GM23338 (cell line): Measurements from ENCODE around the gene CCDC174. TPM values are rescaled to one million over a fixed set of nuclear protein-coding genes. Genes with fewer than 3 reads are reported as not detected.

Source experiments
- ATAC-seq: fragments of 200-7000 bp; cut with Tn5 transposase; 3 replicates; pipeline ENCODE4 v1.9.1; 2020
- DNase-seq: peaks from one replicate; pipeline ENCODE4 v3.0.0-alpha.2; 2015; ENCODE audit warnings: low spot score
- H2AFZ ChIP-seq: fragments of 200-600 bp; sonication (generic); 2 replicates; pipeline ENCODE4 v1.8.0; 2016; ENCODE audit warnings: antibody characterized with exemption, mild to moderate bottlenecking, moderate library complexity
- H3F3A ChIP-seq: fragments of 200-600 bp; sonication (generic); replicated peaks from 2 replicates; pipeline ENCODE4 v1.8.0; 2017; ENCODE audit warnings: antibody characterized with exemption, mixed run types, low read depth
- H3K27ac ChIP-seq: fragments of 200-600 bp; sonication (generic); 2 replicates; pipeline ENCODE4 v1.6.1; 2016; ENCODE audit warnings: low read depth
- H3K27me3 ChIP-seq: fragments of 200-600 bp; sonication (generic); 2 replicates; pipeline ENCODE4 v1.8.0; 2016; ENCODE audit warnings: mild to moderate bottlenecking, mixed run types, moderate library complexity; ENCODE audit not compliant: insufficient read depth
- H3K36me3 ChIP-seq: fragments of 200-600 bp; sonication (generic); 2 replicates; pipeline ENCODE4 v1.8.0; 2016; ENCODE audit warnings: mild to moderate bottlenecking; ENCODE audit not compliant: insufficient read depth
- H3K4me1 ChIP-seq: fragments of 200-600 bp; sonication (generic); 2 replicates; pipeline ENCODE4 v1.8.0; 2016; ENCODE audit warnings: mild to moderate bottlenecking, moderate library complexity; ENCODE audit not compliant: insufficient read depth
- H3K4me2 ChIP-seq: fragments of 200-600 bp; sonication (generic); 2 replicates; pipeline ENCODE4 v1.7.1; 2017; ENCODE audit warnings: mixed run types
- H3K4me3 ChIP-seq: fragments of 200-600 bp; sonication (generic); 2 replicates; pipeline ENCODE4 v1.6.1; 2016; ENCODE audit warnings: mixed run types
- H3K79me2 ChIP-seq: fragments of 200-600 bp; sonication (generic); replicated peaks from 2 replicates; pipeline ENCODE4 v1.8.0; 2017; ENCODE audit warnings: mild to moderate bottlenecking; ENCODE audit not compliant: insufficient read depth
- H3K9me2 ChIP-seq: fragments of 200-600 bp; sonication (generic); 2 replicates; pipeline ENCODE4 v1.8.0; 2017; ENCODE audit not compliant: insufficient read depth
- H4K20me1 ChIP-seq: fragments of 200-600 bp; sonication (generic); replicated peaks from 2 replicates; pipeline ENCODE4 v1.8.0; 2017; ENCODE audit warnings: mild to moderate bottlenecking; ENCODE audit not compliant: insufficient read depth
- H3K27ac Mint-ChIP-seq: 2 replicates; pipeline ENCODE4 v1.8.0; 2020; ENCODE audit warnings: inconsistent platforms, mild to moderate bottlenecking, moderate library complexity, mixed read lengths
- H3K27me3 Mint-ChIP-seq: 3 replicates; pipeline ENCODE4 v1.8.0; 2022; ENCODE audit warnings: low read depth, mild to moderate bottlenecking, moderate library complexity, mixed read lengths, inconsistent platforms; ENCODE audit not compliant: insufficient read depth, poor library complexity
- H3K36me3 Mint-ChIP-seq: 3 replicates; pipeline ENCODE4 v1.8.0; 2021; ENCODE audit warnings: low read depth, mild to moderate bottlenecking, inconsistent platforms, moderate library complexity, mixed read lengths
- H3K4me1 Mint-ChIP-seq: 3 replicates; pipeline ENCODE4 v1.8.0; 2020; ENCODE audit warnings: mild to moderate bottlenecking, inconsistent platforms, mixed read lengths
- H3K4me3 Mint-ChIP-seq: 3 replicates; pipeline ENCODE4 v1.8.0; 2021; ENCODE audit warnings: moderate library complexity, mild to moderate bottlenecking, inconsistent platforms, mixed read lengths
- H3K9me3 Mint-ChIP-seq: 3 replicates; pipeline ENCODE4 v1.8.0; 2020; ENCODE audit warnings: moderate library complexity, mild to moderate bottlenecking, inconsistent platforms, mixed read lengths
- CREB1 ChIP-seq: fragments of 250-450 bp; sonication (Bioruptor Pico); IDR thresholded peaks from 2 replicates; pipeline ENCODE4 v1.5.0; 2020; ENCODE audit warnings: low read depth, mild to moderate bottlenecking, moderate library complexity
- EZH2 ChIP-seq: fragments of 200-600 bp; sonication (generic); IDR thresholded peaks from one replicate; pipeline ENCODE4 v1.8.0; 2017; ENCODE audit warnings: antibody characterized with exemption, mild to moderate bottlenecking, low read depth; ENCODE audit not compliant: unreplicated experiment
- EZH2phosphoT487 ChIP-seq: fragments of 200-600 bp; sonication (generic); IDR thresholded peaks from one replicate; pipeline ENCODE4 v1.8.1; 2018; ENCODE audit warnings: antibody characterized with exemption; ENCODE audit not compliant: unreplicated experiment
- JUNB ChIP-seq: IDR thresholded peaks from one replicate; pipeline ENCODE4 v1.6.1; 2016; ENCODE audit warnings: antibody characterized with exemption; ENCODE audit not compliant: unreplicated experiment
- NANOG ChIP-seq: IDR thresholded peaks from 2 replicates; pipeline ENCODE4 v1.6.1; 2016; ENCODE audit warnings: antibody characterized with exemption, borderline replicate concordance
- POLR2AphosphoS5 ChIP-seq: IDR thresholded peaks from 2 replicates; pipeline ENCODE4 v1.6.1; 2016; ENCODE audit warnings: antibody characterized with exemption, low read depth
- STAT1 ChIP-seq: IDR thresholded peaks from one replicate; pipeline ENCODE4 v1.6.1; 2016; ENCODE audit warnings: antibody characterized with exemption; ENCODE audit not compliant: unreplicated experiment
- ZNF114 ChIP-seq: fragments of 250-450 bp; sonication (Bioruptor Pico); IDR thresholded peaks from 2 replicates; pipeline ENCODE4 v1.5.0; 2020; ENCODE audit warnings: mild to moderate bottlenecking, moderate library complexity
- ZNF331 ChIP-seq: fragments of 250-450 bp; sonication (Bioruptor Pico); IDR thresholded peaks from 2 replicates; pipeline ENCODE4 v1.5.0; 2020; ENCODE audit warnings: low read depth, mild to moderate bottlenecking, moderate library complexity
- polyA plus RNA-seq: library from polyadenylated mRNA; unstranded; fragments of >200 nt; fragmentation: Nextera tagmentation; extraction: Ambion mirVana; gene quantifications from 2 replicates; pipeline ENCODE4 v1.2.1, GENCODE V29; 2016
- total RNA-seq: library from RNA; depleted of rRNA; stranded (reverse); fragments of >200 nt; shearing (Covaris generic); gene quantifications from 2 replicates; pipeline ENCODE4 v1.2.3, GENCODE V29; 2014
- TF ChIP-seq, protein P1 (sequence below): IDR thresholded peaks from 2 replicates; pipeline ENCODE4 v1.6.1; 2016; ENCODE audit warnings: antibody characterized with exemption
- TF ChIP-seq, protein P2 (sequence below), 2 experiments: fragments of 200-600 bp in 1 of 2; sonication (generic) in 1 of 2; conservative IDR thresholded peaks; 2 replicates each; pipeline versions ENCODE4 v1.5.1 to v1.6.1; 2016 to 2017; ENCODE audit warnings: antibody characterized with exemption in 2 of 2, low read depth in 2 of 2, mild to moderate bottlenecking in 2 of 2, moderate library complexity in 1 of 2
- TF ChIP-seq, protein P3 (sequence below): fragments of 250-450 bp; sonication (Bioruptor Pico); IDR thresholded peaks from 2 replicates; pipeline ENCODE4 v1.5.0; 2020; ENCODE audit warnings: mild to moderate bottlenecking, moderate library complexity
- TF ChIP-seq, protein P4 (sequence below): IDR thresholded peaks from one replicate; pipeline ENCODE4 v1.6.1; 2018; ENCODE audit warnings: antibody characterized with exemption; ENCODE audit not compliant: unreplicated experiment

CCDC174 gene
- total and polyA plus RNA-seq, 2 experiments from 2014 or later, result 11.2 to 46.3 TPM

DNA sequence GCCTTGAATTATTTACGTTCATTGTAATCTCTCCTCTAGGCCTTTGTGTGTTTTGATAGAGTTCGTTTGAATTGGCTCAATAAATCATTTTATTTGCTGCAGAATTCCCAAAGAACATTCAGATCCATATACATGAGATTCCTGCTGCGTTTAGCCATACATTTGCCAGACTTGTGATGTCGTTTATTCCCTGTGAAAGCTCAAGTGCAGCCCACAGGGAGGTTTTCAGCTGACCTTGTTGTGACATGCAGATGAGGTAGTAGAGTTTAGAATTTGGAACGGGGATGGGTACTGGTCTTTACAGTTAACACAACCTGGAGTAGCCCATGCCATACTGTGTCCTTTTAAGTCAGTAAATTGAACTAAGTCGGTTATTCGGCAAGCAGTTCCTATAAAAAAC, 23.3 kb downstream of the CCDC174 start, which contains the start of gene C3orf20:
Gene C3orf20 (plus strand): TSS at position 301 of the 400 bp plus-strand sequence. CDS start 7,573 bp downstream, outside the sequence.
- Mint-ChIP-seq H3K4me1 (no peaks in the 10 kb centered on the region; the same call in 2 of the 3 replicates), H3K4me3 (no peak within 1 kb of the TSS), H3K9me3 (peaks cover 9% of the 10 kb centered on the region), H3K36me3 (peaks cover 35% of the 10 kb centered on the region), H3K27me3 (peaks cover 8% of the 10 kb centered on the region), H3K27ac (no peak within 1 kb of the TSS)
- no peak for ATAC-seq
- no peaks in the 10 kb centered on the region for H3K79me2 ChIP-seq
- no peak within 1 kb of the TSS for H3K4me2 ChIP-seq
- H2AFZ ChIP-seq, result no peak within 1 kb of the TSS
- H4K20me1 ChIP-seq, result no peaks in the 10 kb centered on the region
- H3F3A ChIP-seq, result no peaks in the 10 kb centered on the region
- no peak within 1 kb of the TSS for H3K4me3 ChIP-seq
- no peaks in the 10 kb centered on the region for H3K27me3 ChIP-seq
- no peaks in the 10 kb centered on the region for H3K9me2 ChIP-seq
- TF ChIP-seq ZNF114 (CRISPR knock-in tag) (no peak), POLR2AphosphoS5 (no peak), STAT1 (no peak), ZNF331 (CRISPR knock-in tag) (no peak), JUNB (no peak), EZH2 (no peak), EZH2phosphoT487 (no peak), NANOG (no peak), CREB1 (no peak)
- TF ChIP-seq, protein P1, sequence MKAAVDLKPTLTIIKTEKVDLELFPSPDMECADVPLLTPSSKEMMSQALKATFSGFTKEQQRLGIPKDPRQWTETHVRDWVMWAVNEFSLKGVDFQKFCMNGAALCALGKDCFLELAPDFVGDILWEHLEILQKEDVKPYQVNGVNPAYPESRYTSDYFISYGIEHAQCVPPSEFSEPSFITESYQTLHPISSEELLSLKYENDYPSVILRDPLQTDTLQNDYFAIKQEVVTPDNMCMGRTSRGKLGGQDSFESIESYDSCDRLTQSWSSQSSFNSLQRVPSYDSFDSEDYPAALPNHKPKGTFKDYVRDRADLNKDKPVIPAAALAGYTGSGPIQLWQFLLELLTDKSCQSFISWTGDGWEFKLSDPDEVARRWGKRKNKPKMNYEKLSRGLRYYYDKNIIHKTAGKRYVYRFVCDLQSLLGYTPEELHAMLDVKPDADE, result no peak
- TF ChIP-seq, protein P2, sequence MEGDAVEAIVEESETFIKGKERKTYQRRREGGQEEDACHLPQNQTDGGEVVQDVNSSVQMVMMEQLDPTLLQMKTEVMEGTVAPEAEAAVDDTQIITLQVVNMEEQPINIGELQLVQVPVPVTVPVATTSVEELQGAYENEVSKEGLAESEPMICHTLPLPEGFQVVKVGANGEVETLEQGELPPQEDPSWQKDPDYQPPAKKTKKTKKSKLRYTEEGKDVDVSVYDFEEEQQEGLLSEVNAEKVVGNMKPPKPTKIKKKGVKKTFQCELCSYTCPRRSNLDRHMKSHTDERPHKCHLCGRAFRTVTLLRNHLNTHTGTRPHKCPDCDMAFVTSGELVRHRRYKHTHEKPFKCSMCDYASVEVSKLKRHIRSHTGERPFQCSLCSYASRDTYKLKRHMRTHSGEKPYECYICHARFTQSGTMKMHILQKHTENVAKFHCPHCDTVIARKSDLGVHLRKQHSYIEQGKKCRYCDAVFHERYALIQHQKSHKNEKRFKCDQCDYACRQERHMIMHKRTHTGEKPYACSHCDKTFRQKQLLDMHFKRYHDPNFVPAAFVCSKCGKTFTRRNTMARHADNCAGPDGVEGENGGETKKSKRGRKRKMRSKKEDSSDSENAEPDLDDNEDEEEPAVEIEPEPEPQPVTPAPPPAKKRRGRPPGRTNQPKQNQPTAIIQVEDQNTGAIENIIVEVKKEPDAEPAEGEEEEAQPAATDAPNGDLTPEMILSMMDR (conservative IDR thresholded peaks at IDR 0.05; ENCODE audit: low read depth in 2 of 2), result no peak
- TF ChIP-seq, protein P3, sequence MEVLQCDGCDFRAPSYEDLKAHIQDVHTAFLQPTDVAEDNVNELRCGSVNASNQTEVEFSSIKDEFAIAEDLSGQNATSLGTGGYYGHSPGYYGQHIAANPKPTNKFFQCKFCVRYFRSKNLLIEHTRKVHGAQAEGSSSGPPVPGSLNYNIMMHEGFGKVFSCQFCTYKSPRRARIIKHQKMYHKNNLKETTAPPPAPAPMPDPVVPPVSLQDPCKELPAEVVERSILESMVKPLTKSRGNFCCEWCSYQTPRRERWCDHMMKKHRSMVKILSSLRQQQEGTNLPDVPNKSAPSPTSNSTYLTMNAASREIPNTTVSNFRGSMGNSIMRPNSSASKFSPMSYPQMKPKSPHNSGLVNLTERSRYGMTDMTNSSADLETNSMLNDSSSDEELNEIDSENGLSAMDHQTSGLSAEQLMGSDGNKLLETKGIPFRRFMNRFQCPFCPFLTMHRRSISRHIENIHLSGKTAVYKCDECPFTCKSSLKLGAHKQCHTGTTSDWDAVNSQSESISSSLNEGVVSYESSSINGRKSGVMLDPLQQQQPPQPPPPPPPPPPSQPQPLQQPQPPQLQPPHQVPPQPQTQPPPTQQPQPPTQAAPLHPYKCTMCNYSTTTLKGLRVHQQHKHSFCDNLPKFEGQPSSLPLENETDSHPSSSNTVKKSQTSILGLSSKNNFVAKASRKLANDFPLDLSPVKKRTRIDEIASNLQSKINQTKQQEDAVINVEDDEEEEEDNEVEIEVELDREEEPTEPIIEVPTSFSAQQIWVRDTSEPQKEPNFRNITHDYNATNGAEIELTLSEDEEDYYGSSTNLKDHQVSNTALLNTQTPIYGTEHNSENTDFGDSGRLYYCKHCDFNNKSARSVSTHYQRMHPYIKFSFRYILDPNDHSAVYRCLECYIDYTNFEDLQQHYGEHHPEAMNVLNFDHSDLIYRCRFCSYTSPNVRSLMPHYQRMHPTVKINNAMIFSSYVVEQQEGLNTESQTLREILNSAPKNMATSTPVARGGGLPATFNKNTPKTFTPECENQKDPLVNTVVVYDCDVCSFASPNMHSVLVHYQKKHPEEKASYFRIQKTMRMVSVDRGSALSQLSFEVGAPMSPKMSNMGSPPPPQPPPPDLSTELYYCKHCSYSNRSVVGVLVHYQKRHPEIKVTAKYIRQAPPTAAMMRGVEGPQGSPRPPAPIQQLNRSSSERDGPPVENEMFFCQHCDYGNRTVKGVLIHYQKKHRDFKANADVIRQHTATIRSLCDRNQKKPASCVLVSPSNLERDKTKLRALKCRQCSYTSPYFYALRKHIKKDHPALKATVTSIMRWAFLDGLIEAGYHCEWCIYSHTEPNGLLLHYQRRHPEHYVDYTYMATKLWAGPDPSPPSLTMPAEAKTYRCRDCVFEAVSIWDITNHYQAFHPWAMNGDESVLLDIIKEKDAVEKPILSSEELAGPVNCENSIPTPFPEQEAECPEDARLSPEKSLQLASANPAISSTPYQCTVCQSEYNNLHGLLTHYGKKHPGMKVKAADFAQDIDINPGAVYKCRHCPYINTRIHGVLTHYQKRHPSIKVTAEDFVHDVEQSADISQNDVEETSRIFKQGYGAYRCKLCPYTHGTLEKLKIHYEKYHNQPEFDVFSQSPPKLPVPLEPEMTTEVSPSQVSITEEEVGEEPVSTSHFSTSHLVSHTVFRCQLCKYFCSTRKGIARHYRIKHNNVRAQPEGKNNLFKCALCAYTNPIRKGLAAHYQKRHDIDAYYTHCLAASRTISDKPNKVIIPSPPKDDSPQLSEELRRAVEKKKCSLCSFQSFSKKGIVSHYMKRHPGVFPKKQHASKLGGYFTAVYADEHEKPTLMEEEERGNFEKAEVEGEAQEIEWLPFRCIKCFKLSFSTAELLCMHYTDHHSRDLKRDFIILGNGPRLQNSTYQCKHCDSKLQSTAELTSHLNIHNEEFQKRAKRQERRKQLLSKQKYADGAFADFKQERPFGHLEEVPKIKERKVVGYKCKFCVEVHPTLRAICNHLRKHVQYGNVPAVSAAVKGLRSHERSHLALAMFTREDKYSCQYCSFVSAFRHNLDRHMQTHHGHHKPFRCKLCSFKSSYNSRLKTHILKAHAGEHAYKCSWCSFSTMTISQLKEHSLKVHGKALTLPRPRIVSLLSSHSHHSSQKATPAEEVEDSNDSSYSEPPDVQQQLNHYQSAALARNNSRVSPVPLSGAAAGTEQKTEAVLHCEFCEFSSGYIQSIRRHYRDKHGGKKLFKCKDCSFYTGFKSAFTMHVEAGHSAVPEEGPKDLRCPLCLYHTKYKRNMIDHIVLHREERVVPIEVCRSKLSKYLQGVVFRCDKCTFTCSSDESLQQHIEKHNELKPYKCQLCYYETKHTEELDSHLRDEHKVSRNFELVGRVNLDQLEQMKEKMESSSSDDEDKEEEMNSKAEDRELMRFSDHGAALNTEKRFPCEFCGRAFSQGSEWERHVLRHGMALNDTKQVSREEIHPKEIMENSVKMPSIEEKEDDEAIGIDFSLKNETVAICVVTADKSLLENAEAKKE (CRISPR knock-in tag), result no peak
- TF ChIP-seq, protein P4, sequence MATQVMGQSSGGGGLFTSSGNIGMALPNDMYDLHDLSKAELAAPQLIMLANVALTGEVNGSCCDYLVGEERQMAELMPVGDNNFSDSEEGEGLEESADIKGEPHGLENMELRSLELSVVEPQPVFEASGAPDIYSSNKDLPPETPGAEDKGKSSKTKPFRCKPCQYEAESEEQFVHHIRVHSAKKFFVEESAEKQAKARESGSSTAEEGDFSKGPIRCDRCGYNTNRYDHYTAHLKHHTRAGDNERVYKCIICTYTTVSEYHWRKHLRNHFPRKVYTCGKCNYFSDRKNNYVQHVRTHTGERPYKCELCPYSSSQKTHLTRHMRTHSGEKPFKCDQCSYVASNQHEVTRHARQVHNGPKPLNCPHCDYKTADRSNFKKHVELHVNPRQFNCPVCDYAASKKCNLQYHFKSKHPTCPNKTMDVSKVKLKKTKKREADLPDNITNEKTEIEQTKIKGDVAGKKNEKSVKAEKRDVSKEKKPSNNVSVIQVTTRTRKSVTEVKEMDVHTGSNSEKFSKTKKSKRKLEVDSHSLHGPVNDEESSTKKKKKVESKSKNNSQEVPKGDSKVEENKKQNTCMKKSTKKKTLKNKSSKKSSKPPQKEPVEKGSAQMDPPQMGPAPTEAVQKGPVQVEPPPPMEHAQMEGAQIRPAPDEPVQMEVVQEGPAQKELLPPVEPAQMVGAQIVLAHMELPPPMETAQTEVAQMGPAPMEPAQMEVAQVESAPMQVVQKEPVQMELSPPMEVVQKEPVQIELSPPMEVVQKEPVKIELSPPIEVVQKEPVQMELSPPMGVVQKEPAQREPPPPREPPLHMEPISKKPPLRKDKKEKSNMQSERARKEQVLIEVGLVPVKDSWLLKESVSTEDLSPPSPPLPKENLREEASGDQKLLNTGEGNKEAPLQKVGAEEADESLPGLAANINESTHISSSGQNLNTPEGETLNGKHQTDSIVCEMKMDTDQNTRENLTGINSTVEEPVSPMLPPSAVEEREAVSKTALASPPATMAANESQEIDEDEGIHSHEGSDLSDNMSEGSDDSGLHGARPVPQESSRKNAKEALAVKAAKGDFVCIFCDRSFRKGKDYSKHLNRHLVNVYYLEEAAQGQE, result no peak
- H3K4me1 ChIP-seq, result no peaks in the 10 kb centered on the region
- peaks cover 14% of the 10 kb centered on the region for H3K36me3 ChIP-seq
- H3K27ac ChIP-seq, result no peak within 1 kb of the TSS
- DNase-seq, result no peak
